VCaP (cell line): ENCODE data around the gene LRCH2.

Experiments used
- H3K27ac ChIP-seq: fragments of 450-650 bp; 2 replicates; pipeline ENCODE4 v1.5.1; 2017
- CTCF ChIP-seq: fragments of 450-650 bp; conservative IDR thresholded peaks from 2 replicates; pipeline ENCODE4 v1.5.1; 2017; ENCODE audit warnings: mild to moderate bottlenecking, moderate library complexity

The LRCH2 gene

GRCh38 chrX:115138040-115138439 lies 95.9 kb downstream of the LRCH2 start:
- TF ChIP-seq CTCF, result no peak

GRCh38 chrX:115134382-115134781 lies 99.5 kb downstream of the LRCH2 start:
- no peak for TF ChIP-seq CTCF
- H3K27ac ChIP-seq, result no peak overlapping the region

More at GRCh38 chrX:115138040-115138439, 95.9 kb downstream of the LRCH2 start:
- no peak overlapping the region for H3K27ac ChIP-seq

GRCh38 chrX:115112411-115112810 lies 121.5 kb downstream of the LRCH2 start:
- no peak overlapping the region for H3K27ac ChIP-seq
- no peak for TF ChIP-seq CTCF

- no peak for TF ChIP-seq CTCF
Measured at GRCh38 chrX:115098897-115099296, 135.0 kb downstream of the LRCH2 start.

GRCh38 chrX:115093191-115093590 lies 140.7 kb downstream of the LRCH2 start:
- no peak for TF ChIP-seq CTCF

More at GRCh38 chrX:115098897-115099296, 135.0 kb downstream of the LRCH2 start:
- no peak overlapping the region for H3K27ac ChIP-seq

GRCh38 chrX:115089419-115089818 lies 144.5 kb downstream of the LRCH2 start:
- H3K27ac ChIP-seq, result no peak overlapping the region
- TF ChIP-seq CTCF, result no peak

More at GRCh38 chrX:115093191-115093590, 140.7 kb downstream of the LRCH2 start:
- no peak overlapping the region for H3K27ac ChIP-seq

GRCh38 chrX:115068896-115069295 lies 165.0 kb downstream of the LRCH2 start:
- peak overlapping the region; percentile 31; the same call in 1 of the 2 replicates for H3K27ac ChIP-seq
- TF ChIP-seq CTCF, result no peak
